Measurements from ENCODE around the gene BTF3L4. TPM values are rescaled to one million over a fixed set of nuclear protein-coding genes. Genes with fewer than 3 reads are reported as not detected.

BTF3L4 gene
- 10 to 100 TPM; 37.8 to 68.1 (median 61.9) TPM for total RNA-seq
- polyA plus RNA-seq, result 10 to 100 TPM; 51.9 to 73.9 TPM
- long read RNA-seq, donor 1, full-length matches to known transcripts, result 114 of 126 reads
- long read RNA-seq, donor 1, partial matches to known transcripts, result 3 of 126 reads
- long read RNA-seq, donor 1, other reads (novel, unspliced or antisense), result 9 of 126 reads
- long read RNA-seq, donor 2, full-length matches to known transcripts, result 81 of 130 reads
- long read RNA-seq, donor 2, partial matches to known transcripts, result 49 of 130 reads
- long read RNA-seq, donor 2, other reads (novel, unspliced or antisense), result 0 of 130 reads
- long read RNA-seq, donor 3, full-length matches to known transcripts, result 57 of 61 reads
- long read RNA-seq, donor 3, partial matches to known transcripts, result 2 of 61 reads
- long read RNA-seq, donor 3, other reads (novel, unspliced or antisense), result 2 of 61 reads

- WGBS, 3 donors, result 0 to 1% (median 1%) methylated on average over 33 to 54 of the region's 54 CpGs
- peaks cover 7% of the 10 kb centered on the region for H3K4me1 ChIP-seq (ENCODE audit: insufficient read depth)
Observed at GRCh38 chr1:52056163-52056936, at the start of gene BTF3L4. TSS of gene BTF3L4 (plus strand) at chr1:52056295. CDS start at chr1:52059848, 3,553 bp downstream.

GRCh38 chr1:52007215-52008002, 48.7 kb upstream of the BTF3L4 start:
- Histone ChIP-seq H3K27ac (peak overlapping the region in 1 of 2 donors; percentile 83), H3K9me3 (no peaks in the 10 kb centered on the region), H3K4me1 (ENCODE audit: insufficient read depth) (peaks cover 14% of the 10 kb centered on the region), H3K4me3 (no peak overlapping the region), H3K36me3 (no peaks in the 10 kb centered on the region), H3K27me3 (no peaks in the 10 kb centered on the region)
- TF ChIP-seq CTCF (IDR thresholded peaks at IDR 0.05) (no peak), POLR2A (IDR thresholded peaks at IDR 0.05) (no peak), EP300 (IDR thresholded peaks at IDR 0.05) (no peak)
- intact Hi-C loops (cut with DNase I), result no loop called here
- DNase-seq, result no peak
- WGBS, 3 donors, result 5 to 31% (median 9%) methylated on average over 5 of the region's 5 CpGs

More at GRCh38 chr1:52056163-52056936, at the start of gene BTF3L4:
- TF ChIP-seq EP300 (IDR thresholded peaks at IDR 0.05) (no peak), CTCF (IDR thresholded peaks at IDR 0.05) (peak in 1 of 3 donors; percentile 25), POLR2A (IDR thresholded peaks at IDR 0.05) (peak; percentile 70)
- Histone ChIP-seq H3K4me3 (peak within 1 kb of the TSS; percentile 94), H3K27me3 (no peaks in the 10 kb centered on the region), H3K27ac (peak within 1 kb of the TSS; percentile 62 to 83), H3K36me3 (no peaks in the 10 kb centered on the region), H3K9me3 (no peaks in the 10 kb centered on the region)
- peak; percentile 91 to 94 (median 93) for DNase-seq
- intact Hi-C loops (cut with DNase I), result no loop called here

- intact Hi-C loops (cut with DNase I), result no loop called here
- DNase-seq, result no peak
- 89 to 94% (median 92%) methylated on average over 7 of the region's 7 CpGs for WGBS, 3 donors
- H3K4me1 ChIP-seq (ENCODE audit: insufficient read depth), result peaks cover 14% of the 10 kb centered on the region
- no peaks in the 10 kb centered on the region for H3K27me3 ChIP-seq
- H3K9me3 ChIP-seq, result no peaks in the 10 kb centered on the region
- H3K27ac ChIP-seq, result peak overlapping the region in 1 of 2 donors; percentile 83
- H3K4me3 ChIP-seq, result no peak overlapping the region
- H3K36me3 ChIP-seq, result no peaks in the 10 kb centered on the region
- TF ChIP-seq EP300 (IDR thresholded peaks at IDR 0.05), result no peak
Observed at GRCh38 chr1:52008071-52008809, 47.9 kb upstream of the BTF3L4 start.

GRCh38 chr1:52022133-52022532, 34.0 kb upstream of the BTF3L4 start:
- H3K9me3 ChIP-seq, result no peaks in the 10 kb centered on the region
- H3K27me3 ChIP-seq, result no peaks in the 10 kb centered on the region
- no peaks in the 10 kb centered on the region for H3K36me3 ChIP-seq
- 83% methylated on average over 2 of the region's 2 CpGs for WGBS, 3 donors
- intact Hi-C loops (cut with DNase I), result no loop called here
- H3K4me3 ChIP-seq, result no peak overlapping the region
- H3K4me1 ChIP-seq (ENCODE audit: insufficient read depth), result no peaks in the 10 kb centered on the region
- no peak overlapping the region for H3K27ac ChIP-seq
- no peak for DNase-seq
- no peak for TF ChIP-seq POLR2A (IDR thresholded peaks at IDR 0.05)
- TF ChIP-seq EP300 (IDR thresholded peaks at IDR 0.05), result no peak
- no peak for TF ChIP-seq CTCF (IDR thresholded peaks at IDR 0.05)
